Measurements from ENCODE around the gene TMEM87B.

- TF ChIP-seq CTCF (conservative IDR thresholded peaks at IDR 0.05; ENCODE audit: low read depth, low read length) (no peak), EZH2 (IDR thresholded peaks at IDR 0.05; ENCODE audit: borderline replicate concordance, low read depth, low read length, poor library complexity, severe bottlenecking) (no peak)
Measured at GRCh38 chr2:112156152-112156986, 101.3 kb downstream of the TMEM87B start.

All from A673 (cell line).